ENCODE measurements around the gene CCNY. TPM values are rescaled to one million over a fixed set of nuclear protein-coding genes. Genes with fewer than 3 reads are reported as not detected.
"Not testable (repeated sequence)": the region's sequence is repeated elsewhere in the genome, so short reads cannot be mapped to it uniquely, and the experiment has no call there.

CCNY gene
- total RNA-seq, 4 donors from 2014 or later, result 21.7 to 27.7 (median 24.8) TPM

GRCh38 chr10:35304649-35305048 is 31.7 kb upstream of the CCNY start:
- Histone ChIP-seq H3K36me3 (no peaks in the 10 kb centered on the region), H3K9me3 (no peaks in the 10 kb centered on the region), H3K4me1 (no peaks in the 10 kb centered on the region), H3K27ac (no peak overlapping the region), H3K27me3 (no peaks in the 10 kb centered on the region), H3K4me3 (no peak overlapping the region)
- no peak for DNase-seq
- no peak for TF ChIP-seq CTCF (IDR thresholded peaks at IDR 0.05)
- no peak for TF ChIP-seq POLR2A (IDR thresholded peaks at IDR 0.05)

GRCh38 chr10:35306852-35307251 is 29.5 kb upstream of the CCNY start:
- peak in 2 of 3 donors; percentile 76 to 84 for DNase-seq
- Histone ChIP-seq H3K36me3 (no peaks in the 10 kb centered on the region), H3K27ac (peak overlapping the region in 1 of 4 donors; percentile 30), H3K27me3 (no peaks in the 10 kb centered on the region), H3K9me3 (no peaks in the 10 kb centered on the region), H3K4me3 (no peak overlapping the region), H3K4me1 (no peaks in the 10 kb centered on the region)
- TF ChIP-seq CTCF (IDR thresholded peaks at IDR 0.05) (peak in 1 of 6 experiments; percentile 10), POLR2A (IDR thresholded peaks at IDR 0.05) (peak in 1 of 2 donors; percentile 20)

- Histone ChIP-seq H3K36me3 (no peaks in the 10 kb centered on the region), H3K4me3 (no peak overlapping the region), H3K27me3 (no peaks in the 10 kb centered on the region), H3K4me1 (no peaks in the 10 kb centered on the region), H3K9me3 (no peaks in the 10 kb centered on the region), H3K27ac (peak overlapping the region in 1 of 4 donors; percentile 30)
- TF ChIP-seq CTCF (IDR thresholded peaks at IDR 0.05) (no peak), POLR2A (IDR thresholded peaks at IDR 0.05) (no peak)
- DNase-seq, result peak in 1 of 3 donors; percentile 22
Observed at GRCh38 chr10:35307297-35307696, 29.0 kb upstream of the CCNY start.

- H3K4me1 ChIP-seq, result no peaks in the 10 kb centered on the region
- DNase-seq, result no peak
- TF ChIP-seq POLR2A (IDR thresholded peaks at IDR 0.05), result no peak
- no peak for TF ChIP-seq CTCF (IDR thresholded peaks at IDR 0.05)
- H3K27ac ChIP-seq, result no peak overlapping the region
- no peaks in the 10 kb centered on the region for H3K27me3 ChIP-seq
- no peak overlapping the region for H3K4me3 ChIP-seq
- no peaks in the 10 kb centered on the region for H3K36me3 ChIP-seq
- no peaks in the 10 kb centered on the region for H3K9me3 ChIP-seq
Observed at GRCh38 chr10:35308809-35309208, 27.5 kb upstream of the CCNY start.

- not testable (repeated sequence) for DNase-seq, H3K4me1 ChIP-seq, H3K4me3 ChIP-seq, H3K27ac ChIP-seq, H3K27me3 ChIP-seq, H3K36me3 ChIP-seq, H3K9me3 ChIP-seq
Observed at GRCh38 chr10:35314142-35314541, 22.2 kb upstream of the CCNY start.

GRCh38 chr10:35315235-35315634 is 21.1 kb upstream of the CCNY start:
- not testable (repeated sequence) for DNase-seq, H3K36me3 ChIP-seq, H3K4me1 ChIP-seq, H3K27me3 ChIP-seq, H3K27ac ChIP-seq, H3K4me3 ChIP-seq, H3K9me3 ChIP-seq

GRCh38 chr10:35316218-35316967 is 19.9 kb upstream of the CCNY start:
- peaks cover 0 to 8% (median 0%) of the 10 kb centered on the region in 4 donors for H3K4me1 ChIP-seq
- TF ChIP-seq CTCF (IDR thresholded peaks at IDR 0.05) (no peak), POLR2A (IDR thresholded peaks at IDR 0.05) (no peak)

More at GRCh38 chr10:35316218-35316967, 19.9 kb upstream of the CCNY start:
- Histone ChIP-seq H3K4me3 (no peak overlapping the region), H3K9me3 (no peaks in the 10 kb centered on the region), H3K27me3 (no peaks in the 10 kb centered on the region), H3K27ac (no peak overlapping the region), H3K36me3 (no peaks in the 10 kb centered on the region)
- DNase-seq, result no peak

Measured in Peyer's patch (tissue), 4 donors.